ENCODE data around the gene ABHD14A. TPM values are rescaled to one million over a fixed set of nuclear protein-coding genes. Genes with fewer than 3 reads are reported as not detected.

ABHD14A gene
- polyA plus RNA-seq, 3 donors: 22.8 to 31.8 (median 26.8) TPM

Other genes starting within 250 kb of the ABHD14A start
- gene IQCF6, start 195.8 kb upstream of the ABHD14A start, polyA plus RNA-seq (ENCODE audit: insufficient read length in 3 of 3): not detected
- not detected for gene IQCF2, start 113.4 kb upstream of the ABHD14A start, polyA plus RNA-seq (ENCODE audit: insufficient read length in 3 of 3)
- gene IQCF5, start 99.5 kb upstream of the ABHD14A start, polyA plus RNA-seq (ENCODE audit: insufficient read length in 3 of 3): not detected
- gene IQCF1, start 71.7 kb upstream of the ABHD14A start, polyA plus RNA-seq (ENCODE audit: insufficient read length in 3 of 3): not detected
- gene RRP9, start 33.2 kb upstream of the ABHD14A start, polyA plus RNA-seq (ENCODE audit: insufficient read length in 3 of 3): 10 to 100 TPM; 22.1 to 22.8 (median 22.6) TPM
- 10 to 100 TPM; 17.6 to 23.3 (median 20.2) TPM for gene PARP3, start 32.7 kb upstream of the ABHD14A start, polyA plus RNA-seq (ENCODE audit: insufficient read length in 3 of 3)
- gene GPR62, start 19.7 kb upstream of the ABHD14A start, polyA plus RNA-seq (ENCODE audit: insufficient read length in 3 of 3): under 1 TPM; 0.64 to 0.77 (median 0.74) TPM
- 10 to 100 TPM; 64.2 to 79.1 (median 73.4) TPM for gene PCBP4, start 7.6 kb upstream of the ABHD14A start, polyA plus RNA-seq (ENCODE audit: insufficient read length in 3 of 3)
- gene ABHD14B, start 1.0 kb upstream of the ABHD14A start, polyA plus RNA-seq (ENCODE audit: insufficient read length in 3 of 3): 10 to 100 TPM; 81.3 to 92.2 (median 91.9) TPM
- 100 to 1,000 TPM; 120 to 128 (median 127) TPM for gene ACY1, start 8.5 kb downstream of the ABHD14A start, polyA plus RNA-seq (ENCODE audit: insufficient read length in 3 of 3)
- 1,000 to 10,000 TPM; 1,596 to 1,901 (median 1,807) TPM for gene RPL29, start 20.8 kb downstream of the ABHD14A start, polyA plus RNA-seq (ENCODE audit: insufficient read length in 3 of 3)
- 10 to 100 TPM; 16.6 to 20.7 (median 17.5) TPM for gene DUSP7, start 81.5 kb downstream of the ABHD14A start, polyA plus RNA-seq (ENCODE audit: insufficient read length in 3 of 3)
- 1 to 10 TPM; 8.9 to 9.4 (median 9.0) TPM for gene POC1A, start 179.4 kb downstream of the ABHD14A start, polyA plus RNA-seq (ENCODE audit: insufficient read length in 3 of 3)
- 10 to 100 TPM; 47.1 to 54.5 (median 48.8) TPM for gene ALAS1, start 223.1 kb downstream of the ABHD14A start, polyA plus RNA-seq (ENCODE audit: insufficient read length in 3 of 3)